Measurements from ENCODE around the gene RBCK1. TPM values are rescaled to one million over a fixed set of nuclear protein-coding genes. Genes with fewer than 3 reads are reported as not detected.
A peak's percentile ranks its signal among the peaks of the same experiment; 100 is the strongest.

The RBCK1 gene
- total and polyA plus RNA-seq, 12 donors = 55.2 to 339 (median 128) TPM

- Histone ChIP-seq H3K36me3 (replicated peaks in 1 of 2) (no peaks in the 10 kb centered on the region), H3K4me3 (no peak overlapping the region), H3K9me3 (replicated peaks in 1 of 3) (no peaks in the 10 kb centered on the region), H3K4me1 (replicated peaks in 1 of 2) (peaks cover 0 to 5% of the 10 kb centered on the region in 2 donors), H3K27ac (no peak overlapping the region), H3K27me3 (no peaks in the 10 kb centered on the region)
- TF ChIP-seq POLR2A (IDR thresholded peaks at IDR 0.05) = no peak
- intact Hi-C loops (cut with DNase I) = no loop called here
- WGBS, 4 donors = 82 to 86% (median 84%) methylated on average over 5 of the region's 5 CpGs
- no peak for DNase-seq
Observed at GRCh38 chr20:378961-379336, 29.1 kb upstream of the RBCK1 start.

- TF ChIP-seq CTCF (IDR thresholded peaks at IDR 0.05) = no peak
- no peak for TF ChIP-seq POLR2A (IDR thresholded peaks at IDR 0.05)
- Histone ChIP-seq H3K27ac (peak overlapping the region in 3 of 5 donors; percentile 43 to 81 (median 73)), H3K4me1 (replicated peaks in 1 of 2) (peaks cover 0 to 5% of the 10 kb centered on the region in 2 donors), H3K9me3 (replicated peaks in 1 of 3) (no peaks in the 10 kb centered on the region), H3K36me3 (replicated peaks in 1 of 2) (no peaks in the 10 kb centered on the region), H3K4me3 (peak overlapping the region in 3 of 4 donors; percentile 34 to 79 (median 76)), H3K27me3 (no peaks in the 10 kb centered on the region)
- 0 to 2% (median 1%) methylated on average over 15 to 93 of the region's 93 CpGs for WGBS, 4 donors
- intact Hi-C loops (cut with DNase I) = no loop called here
- peak in 6 of 7 donors; percentile 42 to 64 (median 46) for DNase-seq
Observed at GRCh38 chr20:380763-381580, 27.1 kb upstream of the RBCK1 start.

DNA sequence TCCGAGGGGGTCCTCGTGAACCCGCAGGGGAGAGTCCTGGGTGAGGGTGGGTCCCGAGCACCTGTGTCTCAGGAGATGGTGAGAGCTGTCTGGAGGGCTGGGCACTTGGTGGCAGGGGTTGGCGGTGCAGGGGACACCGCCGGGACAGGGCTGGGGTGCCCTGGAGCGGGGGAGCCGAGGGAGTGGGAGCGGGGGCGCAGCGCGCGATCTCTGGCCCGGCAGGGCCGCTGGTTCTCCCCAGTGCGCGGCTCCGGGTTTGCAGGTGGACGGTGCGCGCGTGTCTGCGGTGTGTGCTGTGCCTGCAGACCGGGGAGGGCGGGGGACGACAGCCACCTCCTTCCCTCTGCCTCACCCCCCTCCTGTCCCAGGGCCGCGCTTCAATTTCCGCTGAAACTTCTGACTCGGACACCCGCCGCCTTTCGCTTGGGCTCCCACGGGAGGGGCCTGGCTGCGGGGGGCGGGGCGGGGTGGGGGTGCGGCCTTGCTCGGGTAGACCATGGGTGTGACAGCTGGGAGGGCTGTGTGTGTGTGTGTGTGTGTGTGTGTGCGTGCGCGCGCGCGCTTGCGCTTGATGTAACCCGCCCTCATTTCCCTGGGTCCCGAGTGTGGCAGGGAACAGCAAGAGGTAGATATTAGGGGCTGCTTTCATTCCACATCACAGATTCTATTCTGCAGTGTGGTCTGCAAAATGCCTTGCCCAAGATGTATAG lies 26.4 kb upstream of the RBCK1 start:
- DNase-seq = peak; percentile 64 to 85 (median 78)
- Histone ChIP-seq H3K27ac (peak overlapping the region in 3 of 5 donors; percentile 43 to 81 (median 73)), H3K4me1 (replicated peaks in 1 of 2) (peaks cover 0 to 5% of the 10 kb centered on the region in 2 donors), H3K27me3 (no peaks in the 10 kb centered on the region), H3K4me3 (peak overlapping the region in 2 of 4 donors; percentile 76 to 79), H3K36me3 (replicated peaks in 1 of 2) (no peaks in the 10 kb centered on the region), H3K9me3 (replicated peaks in 1 of 3) (no peaks in the 10 kb centered on the region)
- intact Hi-C loops (cut with DNase I) = no loop called here
- peak in 1 of 2 donors; percentile 33 for TF ChIP-seq POLR2A (IDR thresholded peaks at IDR 0.05)
- TF ChIP-seq CTCF (IDR thresholded peaks at IDR 0.05) = peak in 1 of 6 experiments; percentile 33
- 0 to 1% (median 0%) methylated on average over 5 to 49 of the region's 49 CpGs; no CpG with 5 or more reads in 1 of the 4 donors for WGBS, 4 donors

- H3K4me1 ChIP-seq (replicated peaks in 1 of 2) = peaks cover 0 to 5% of the 10 kb centered on the region in 2 donors
- H3K27me3 ChIP-seq = no peaks in the 10 kb centered on the region
- intact Hi-C loops (cut with DNase I) = no loop called here
- DNase-seq = peak in 5 of 7 donors; percentile 24 to 61 (median 31)
- no peaks in the 10 kb centered on the region for H3K36me3 ChIP-seq (replicated peaks in 1 of 2)
- H3K4me3 ChIP-seq = peak overlapping the region in 1 of 4 donors; percentile 79
- no peaks in the 10 kb centered on the region for H3K9me3 ChIP-seq (replicated peaks in 1 of 3)
- peak overlapping the region in 2 of 5 donors; percentile 73 to 81 for H3K27ac ChIP-seq
- 61 to 70% (median 63%) methylated on average over 5 to 8 of the region's 8 CpGs for WGBS, 4 donors
- no peak for TF ChIP-seq POLR2A (IDR thresholded peaks at IDR 0.05)
- TF ChIP-seq CTCF (IDR thresholded peaks at IDR 0.05) = no peak
Observed at GRCh38 chr20:382291-383115, 25.6 kb upstream of the RBCK1 start.

All from adrenal gland (tissue), 12 donors.